HEK293 (cell line): Measurements from ENCODE around the gene FAM200C.
A peak's percentile ranks its signal among the peaks of the same experiment; 100 is the strongest.

Experiments
- CTCF ChIA-PET: fragments of 350-600 bp; formaldehyde crosslinking; extraction: SDS; loops from one replicate; lab custom pipeline; 2021; ENCODE audit warnings: antibody characterized with exemption; lab: Yijun Ruan, JAX
- POLR2A ChIA-PET: fragments of 300-600 bp; formaldehyde crosslinking; extraction: SDS; loops from one replicate; lab custom pipeline; 2020; ENCODE audit warnings: antibody characterized with exemption, inconsistent platforms; lab: Yijun Ruan, JAX
- H3K27ac ChIP-seq: fragments of 200-500 bp; sonication (Bioruptor generic); 2 replicates; pipeline ENCODE4 v1.5.1; 2014; ENCODE audit warnings: low read depth, low read length, control low read depth, inconsistent platforms; ENCODE audit errors: extremely low read depth
- H3K36me3 ChIP-seq, 2 experiments: fragments of 200-500 bp in 1 of 2; sonication (Bioruptor generic) in 1 of 2; 1 replicate in 1 of 2; 2 replicates in 1 of 2; pipeline ENCODE4 v1.5.1; 2014 to 2017; ENCODE audit warnings: inconsistent platforms in 2 of 2, low read length in 2 of 2; ENCODE audit not compliant: control insufficient read depth in 2 of 2, insufficient read depth in 1 of 2
- H3K4me1 ChIP-seq: fragments of 200-500 bp; sonication (Bioruptor generic); 2 replicates; pipeline ENCODE4 v1.5.1; 2014; ENCODE audit warnings: mild to moderate bottlenecking, low read length, inconsistent platforms; ENCODE audit not compliant: control insufficient read depth, insufficient read depth
- H3K4me3 ChIP-seq: 2 replicates; pipeline ENCODE4 v1.5.1; 2011; ENCODE audit warnings: low read depth, mild to moderate bottlenecking, control low read depth, low read length, moderate library complexity
- H3K9me3 ChIP-seq: fragments of 200-500 bp; sonication (Bioruptor generic); 2 replicates; pipeline ENCODE4 v1.5.1; 2014; ENCODE audit warnings: low read depth, low read length, inconsistent platforms; ENCODE audit not compliant: control insufficient read depth, insufficient read depth
- OSR2 ChIP-seq: fragments of 450-650 bp; formaldehyde crosslinking; IDR thresholded peaks from 2 replicates; pipeline ENCODE4 v1.5.1; 2016; ENCODE audit warnings: missing biosample characterization, missing genetic modification characterization
- PATZ1 ChIP-seq: fragments of 450-650 bp; formaldehyde crosslinking; IDR thresholded peaks from 2 replicates; pipeline ENCODE4 v1.5.1; 2016; ENCODE audit warnings: missing biosample characterization, missing genetic modification characterization
- PRDM1 ChIP-seq: fragments of 450-650 bp; formaldehyde crosslinking; IDR thresholded peaks from 2 replicates; pipeline ENCODE4; 2016; ENCODE audit warnings: missing biosample characterization, missing genetic modification characterization
- ZFP3 ChIP-seq: fragments of 450-650 bp; formaldehyde crosslinking; IDR thresholded peaks from 2 replicates; pipeline ENCODE4 v1.5.1; 2016; ENCODE audit warnings: low read depth, missing biosample characterization, missing genetic modification characterization
- ZFP37 ChIP-seq: fragments of 450-650 bp; formaldehyde crosslinking; IDR thresholded peaks from 2 replicates; pipeline ENCODE4 v1.5.1; 2016; ENCODE audit warnings: missing biosample characterization, missing genetic modification characterization
- ZFP69B ChIP-seq: fragments of 450-650 bp; formaldehyde crosslinking; IDR thresholded peaks from 2 replicates; pipeline ENCODE4 v1.5.1; 2016; ENCODE audit warnings: missing biosample characterization, missing genetic modification characterization
- ZNF133 ChIP-seq: fragments of 450-650 bp; formaldehyde crosslinking; IDR thresholded peaks from 2 replicates; pipeline ENCODE4 v1.5.1; 2016; ENCODE audit warnings: missing biosample characterization, missing genetic modification characterization
- ZNF169 ChIP-seq: fragments of 450-650 bp; formaldehyde crosslinking; IDR thresholded peaks from 2 replicates; pipeline ENCODE4 v1.5.1; 2016; ENCODE audit warnings: missing biosample characterization, missing genetic modification characterization
- ZNF184 ChIP-seq: fragments of 450-650 bp; IDR thresholded peaks from 2 replicates; pipeline ENCODE4 v1.5.1; 2018; ENCODE audit warnings: missing biosample characterization, mild to moderate bottlenecking, missing genetic modification characterization
- ZNF24 ChIP-seq: fragments of 450-650 bp; formaldehyde crosslinking; IDR thresholded peaks from 2 replicates; pipeline ENCODE4 v1.5.1; 2016; ENCODE audit warnings: missing biosample characterization, missing genetic modification characterization
- ZNF335 ChIP-seq: fragments of 450-650 bp; formaldehyde crosslinking; conservative IDR thresholded peaks from 2 replicates; pipeline ENCODE4 v1.5.1; 2016; ENCODE audit warnings: missing biosample characterization, missing genetic modification characterization
- ZNF423 ChIP-seq: fragments of 450-650 bp; formaldehyde crosslinking; IDR thresholded peaks from 2 replicates; pipeline ENCODE4 v1.5.1; 2016; ENCODE audit warnings: missing biosample characterization, missing genetic modification characterization
- ZNF433 ChIP-seq: fragments of 450-650 bp; formaldehyde crosslinking; IDR thresholded peaks from 2 replicates; pipeline ENCODE4 v1.5.1; 2016; ENCODE audit warnings: missing biosample characterization, missing genetic modification characterization, low read depth
- ZNF514 ChIP-seq: fragments of 450-650 bp; formaldehyde crosslinking; IDR thresholded peaks from 2 replicates; pipeline ENCODE4 v1.5.1; 2016; ENCODE audit warnings: missing biosample characterization, missing genetic modification characterization
- ZNF544 ChIP-seq: fragments of 450-650 bp; formaldehyde crosslinking; IDR thresholded peaks from 2 replicates; pipeline ENCODE4 v1.5.0; 2017; ENCODE audit warnings: missing biosample characterization, missing genetic modification characterization
- ZNF624 ChIP-seq: fragments of 450-650 bp; formaldehyde crosslinking; IDR thresholded peaks from 2 replicates; pipeline ENCODE4 v1.5.1; 2017; ENCODE audit warnings: missing biosample characterization, missing genetic modification characterization
- ZNF654 ChIP-seq: fragments of 450-650 bp; formaldehyde crosslinking; IDR thresholded peaks from 2 replicates; pipeline ENCODE4 v1.5.1; 2016; ENCODE audit warnings: low read depth, missing biosample characterization, missing genetic modification characterization
- ZNF707 ChIP-seq: fragments of 450-650 bp; formaldehyde crosslinking; IDR thresholded peaks from 2 replicates; pipeline ENCODE4 v1.5.1; 2016; ENCODE audit warnings: missing biosample characterization, missing genetic modification characterization
- ZSCAN23 ChIP-seq: fragments of 450-650 bp; formaldehyde crosslinking; IDR thresholded peaks from 2 replicates; pipeline ENCODE4 v1.5.1; 2016; ENCODE audit warnings: missing biosample characterization, missing genetic modification characterization
- ZSCAN30 ChIP-seq: fragments of 450-650 bp; IDR thresholded peaks from 2 replicates; pipeline ENCODE4 v1.5.1; 2018; ENCODE audit warnings: missing biosample characterization, mild to moderate bottlenecking, missing genetic modification characterization, moderate library complexity
- TF ChIP-seq, protein P1 (sequence below): fragments of 450-650 bp; formaldehyde crosslinking; IDR thresholded peaks from 2 replicates; pipeline ENCODE4 v1.5.1; 2016; ENCODE audit warnings: missing biosample characterization, missing genetic modification characterization
- TF ChIP-seq, protein P2 (sequence below): fragments of 450-650 bp; formaldehyde crosslinking; IDR thresholded peaks from 2 replicates; pipeline ENCODE4 v1.5.1; 2016; ENCODE audit warnings: missing biosample characterization, missing genetic modification characterization
- TF ChIP-seq, protein P3 (sequence below): fragments of 450-650 bp; formaldehyde crosslinking; IDR thresholded peaks from 2 replicates; pipeline ENCODE4 v1.5.1; 2016; ENCODE audit warnings: missing biosample characterization, missing genetic modification characterization

Gene FAM200C

GRCh38 chr5:160438316-160439204 lies 38.7 kb upstream of the FAM200C start (continued):
- TF ChIP-seq ZFP37 (no peak), ZNF433 (tag by site-specific recombination) (no peak), ZNF335 (tag by site-specific recombination) (peak; percentile 26), ZNF624 (tag by site-specific recombination) (no peak), ZFP3 (tag by site-specific recombination) (no peak), ZNF423 (tag by site-specific recombination) (no peak), ZNF133 (no peak), OSR2 (tag by site-specific recombination) (no peak), ZNF24 (tag by site-specific recombination) (no peak), ZNF707 (tag by site-specific recombination) (no peak), ZFP69B (no peak), ZNF514 (tag by site-specific recombination) (no peak), ZSCAN30 (tag by site-specific recombination) (no peak), ZNF169 (tag by site-specific recombination) (no peak), PATZ1 (tag by site-specific recombination) (0 out of 2 replicates have a peak, but pooled peaks have one; percentile 1), ZSCAN23 (tag by site-specific recombination) (peak; percentile 97), ZNF544 (tag by site-specific recombination) (no peak), ZNF184 (tag by site-specific recombination) (no peak), ZNF654 (tag by site-specific recombination) (peak; percentile 90), PRDM1 (tag by site-specific recombination) (no peak)
- TF ChIP-seq, protein P1, sequence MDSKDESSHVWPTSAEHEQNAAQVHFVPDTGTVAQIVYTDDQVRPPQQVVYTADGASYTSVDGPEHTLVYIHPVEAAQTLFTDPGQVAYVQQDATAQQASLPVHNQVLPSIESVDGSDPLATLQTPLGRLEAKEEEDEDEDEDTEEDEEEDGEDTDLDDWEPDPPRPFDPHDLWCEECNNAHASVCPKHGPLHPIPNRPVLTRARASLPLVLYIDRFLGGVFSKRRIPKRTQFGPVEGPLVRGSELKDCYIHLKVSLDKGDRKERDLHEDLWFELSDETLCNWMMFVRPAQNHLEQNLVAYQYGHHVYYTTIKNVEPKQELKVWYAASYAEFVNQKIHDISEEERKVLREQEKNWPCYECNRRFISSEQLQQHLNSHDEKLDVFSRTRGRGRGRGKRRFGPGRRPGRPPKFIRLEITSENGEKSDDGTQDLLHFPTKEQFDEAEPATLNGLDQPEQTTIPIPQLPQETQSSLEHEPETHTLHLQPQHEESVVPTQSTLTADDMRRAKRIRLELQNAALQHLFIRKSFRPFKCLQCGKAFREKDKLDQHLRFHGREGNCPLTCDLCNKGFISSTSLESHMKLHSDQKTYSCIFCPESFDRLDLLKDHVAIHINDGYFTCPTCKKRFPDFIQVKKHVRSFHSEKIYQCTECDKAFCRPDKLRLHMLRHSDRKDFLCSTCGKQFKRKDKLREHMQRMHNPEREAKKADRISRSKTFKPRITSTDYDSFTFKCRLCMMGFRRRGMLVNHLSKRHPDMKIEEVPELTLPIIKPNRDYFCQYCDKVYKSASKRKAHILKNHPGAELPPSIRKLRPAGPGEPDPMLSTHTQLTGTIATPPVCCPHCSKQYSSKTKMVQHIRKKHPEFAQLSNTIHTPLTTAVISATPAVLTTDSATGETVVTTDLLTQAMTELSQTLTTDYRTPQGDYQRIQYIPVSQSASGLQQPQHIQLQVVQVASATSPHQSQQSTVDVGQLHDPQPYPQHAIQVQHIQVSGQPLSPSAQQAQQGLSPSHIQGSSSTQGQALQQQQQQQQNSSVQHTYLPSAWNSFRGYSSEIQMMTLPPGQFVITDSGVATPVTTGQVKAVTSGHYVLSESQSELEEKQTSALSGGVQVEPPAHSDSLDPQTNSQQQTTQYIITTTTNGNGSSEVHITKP (tag by site-specific recombination), result peak; percentile 75
- TF ChIP-seq, protein P2, sequence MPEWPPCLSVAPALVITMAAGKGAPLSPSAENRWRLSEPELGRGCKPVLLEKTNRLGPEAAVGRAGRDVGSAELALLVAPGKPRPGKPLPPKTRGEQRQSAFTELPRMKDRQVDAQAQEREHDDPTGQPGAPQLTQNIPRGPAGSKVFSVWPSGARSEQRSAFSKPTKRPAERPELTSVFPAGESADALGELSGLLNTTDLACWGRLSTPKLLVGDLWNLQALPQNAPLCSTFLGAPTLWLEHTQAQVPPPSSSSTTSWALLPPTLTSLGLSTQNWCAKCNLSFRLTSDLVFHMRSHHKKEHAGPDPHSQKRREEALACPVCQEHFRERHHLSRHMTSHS (tag by site-specific recombination), result no peak

DNA sequence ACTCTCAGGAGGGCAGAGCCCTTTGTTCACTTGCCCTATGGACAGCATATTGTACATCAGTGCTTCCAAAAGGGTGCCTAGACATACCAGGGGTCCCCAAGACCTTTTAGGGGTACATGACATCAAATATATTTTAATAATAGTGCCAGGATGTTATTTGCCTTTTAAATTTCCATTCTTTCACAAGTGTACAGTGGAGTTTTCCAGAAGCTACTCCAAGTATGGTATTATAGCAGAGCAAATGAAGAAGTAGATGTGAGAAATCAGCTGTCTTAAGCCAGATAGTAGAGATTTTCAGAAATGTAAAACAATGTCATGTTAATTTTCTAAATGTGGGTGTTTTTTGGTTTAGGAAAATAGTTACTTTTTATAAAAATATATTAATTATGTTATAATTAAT lies 37.4 kb upstream of the FAM200C start:
- no peaks in the 10 kb centered on the region for H3K36me3 ChIP-seq
- ChIA-PET CTCF (interaction anchor here (0.6 to 4.1 kb wide), 10 partner anchors 9 to 218 kb away, joined by 3 to 56 read pairs (median 10); partner anchors contain the start of genes PTTG1 and SLU7), POLR2A (no interaction called here)
- no peaks in the 10 kb centered on the region; the same call in 1 of the 2 replicates for H3K4me1 ChIP-seq
- H3K9me3 ChIP-seq, result no peaks in the 10 kb centered on the region
- no peak overlapping the region for H3K4me3 ChIP-seq
- TF ChIP-seq, protein P3, sequence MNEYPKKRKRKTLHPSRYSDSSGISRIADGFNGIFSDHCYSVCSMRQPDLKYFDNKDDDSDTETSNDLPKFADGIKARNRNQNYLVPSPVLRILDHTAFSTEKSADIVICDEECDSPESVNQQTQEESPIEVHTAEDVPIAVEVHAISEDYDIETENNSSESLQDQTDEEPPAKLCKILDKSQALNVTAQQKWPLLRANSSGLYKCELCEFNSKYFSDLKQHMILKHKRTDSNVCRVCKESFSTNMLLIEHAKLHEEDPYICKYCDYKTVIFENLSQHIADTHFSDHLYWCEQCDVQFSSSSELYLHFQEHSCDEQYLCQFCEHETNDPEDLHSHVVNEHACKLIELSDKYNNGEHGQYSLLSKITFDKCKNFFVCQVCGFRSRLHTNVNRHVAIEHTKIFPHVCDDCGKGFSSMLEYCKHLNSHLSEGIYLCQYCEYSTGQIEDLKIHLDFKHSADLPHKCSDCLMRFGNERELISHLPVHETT, result no peak
- TF ChIP-seq ZSCAN30 (tag by site-specific recombination), result no peak
- TF ChIP-seq, protein P1 (tag by site-specific recombination), result no peak
- H3K27ac ChIP-seq, result no peak overlapping the region
